Activated CD8-positive, alpha-beta memory T cell treated with anti-CD3 and anti-CD28 coated beads for 1 hour (primary cell): ENCODE measurements around the gene C10orf105.

Source experiments
- DNase-seq, 2 donors: peaks; one replicate each; pipeline ENCODE4 v3.0.0-alpha.2; 2020; ENCODE audit warnings: low read depth in 1 of 2; ENCODE audit errors: extremely low read depth in 1 of 2

Gene C10orf105

GRCh38 chr10:71737834-71738197 is 18.2 kb upstream of the C10orf105 start:
- DNase-seq = no peak

GRCh38 chr10:71737001-71737833 is 17.6 kb upstream of the C10orf105 start:
- no peak for DNase-seq

GRCh38 chr10:71736570-71736952 is 17.0 kb upstream of the C10orf105 start:
- no peak for DNase-seq

- peak in 1 of 2 donors; percentile 36 for DNase-seq
These were observed 16.4 kb upstream of the C10orf105 start for GRCh38 chr10:71735709-71736569.

GRCh38 chr10:71734797-71735196 is 15.2 kb upstream of the C10orf105 start:
- DNase-seq = no peak

- no peak for DNase-seq
These were observed 12.2 kb upstream of the C10orf105 start for GRCh38 chr10:71731791-71732190.

- no peak for DNase-seq
These were observed 9.6 kb upstream of the C10orf105 start for GRCh38 chr10:71729161-71729636.

- DNase-seq = peak in 1 of 2 donors; percentile 44
These were observed 8.5 kb upstream of the C10orf105 start for GRCh38 chr10:71727738-71728737.

- no peak for DNase-seq
These were observed 7.6 kb upstream of the C10orf105 start for GRCh38 chr10:71727105-71727737.

GRCh38 chr10:71726580-71727104 is 7.1 kb upstream of the C10orf105 start:
- no peak for DNase-seq

- peak in 1 of 2 donors; percentile 40 for DNase-seq
These were observed 6.5 kb upstream of the C10orf105 start for GRCh38 chr10:71725998-71726579.

- no peak for DNase-seq
These were observed 5.7 kb upstream of the C10orf105 start for GRCh38 chr10:71725249-71725648.

GRCh38 chr10:71724539-71724938 is 5.0 kb upstream of the C10orf105 start:
- no peak for DNase-seq

GRCh38 chr10:71723311-71723710 is 3.7 kb upstream of the C10orf105 start:
- DNase-seq = no peak

GRCh38 chr10:71722849-71723248 is 3.3 kb upstream of the C10orf105 start:
- no peak for DNase-seq

- DNase-seq = no peak
These were observed 1.7 kb upstream of the C10orf105 start for GRCh38 chr10:71721313-71721712.

GRCh38 chr10:71720288-71720687 is 710 bp upstream of the C10orf105 start:
- no peak for DNase-seq

- DNase-seq = no peak
These were observed 536 bp downstream of the C10orf105 start for GRCh38 chr10:71719042-71719441.

GRCh38 chr10:71718165-71718698 is 1.3 kb downstream of the C10orf105 start:
- no peak for DNase-seq
